Measurements from ENCODE around the gene MEP1A.

Gene MEP1A

GRCh38 chr6:46863791-46864190 is 70.6 kb downstream of the MEP1A start:
- H3K4me3 ChIP-seq (ENCODE audit: low read depth, low read length): no peak overlapping the region
- no peak for TF ChIP-seq MYC (IDR thresholded peaks at IDR 0.05; ENCODE audit: low read depth, low read length)
- DNase-seq (ENCODE audit: low read depth): no peak

GRCh38 chr6:46865221-46865620 is 72.0 kb downstream of the MEP1A start:
- TF ChIP-seq POLR2A (IDR thresholded peaks at IDR 0.05; ENCODE audit: extremely low read depth, insufficient read length) (no peak), CTCF (IDR thresholded peaks at IDR 0.05; ENCODE audit: low read depth, low read length) (no peak), MAX (IDR thresholded peaks at IDR 0.05; ENCODE audit: low read depth, low read length) (no peak), MYC (IDR thresholded peaks at IDR 0.05; ENCODE audit: low read depth, low read length) (no peak)
- DNase-seq (ENCODE audit: low read depth): no peak
- no peak overlapping the region for H3K4me3 ChIP-seq (ENCODE audit: low read depth, low read length)

GRCh38 chr6:46867411-46867810 is 74.2 kb downstream of the MEP1A start:
- no peak for TF ChIP-seq MAX (IDR thresholded peaks at IDR 0.05; ENCODE audit: low read depth, low read length)
- no peak for TF ChIP-seq MYC (IDR thresholded peaks at IDR 0.05; ENCODE audit: low read depth, low read length)
- no peak for TF ChIP-seq CTCF (IDR thresholded peaks at IDR 0.05; ENCODE audit: low read depth, low read length)
- no peak for TF ChIP-seq POLR2A (IDR thresholded peaks at IDR 0.05; ENCODE audit: extremely low read depth, insufficient read length)
- H3K4me3 ChIP-seq (ENCODE audit: low read depth, low read length): no peak overlapping the region
- DNase-seq (ENCODE audit: low read depth): no peak

GRCh38 chr6:46876126-46876525 is 82.9 kb downstream of the MEP1A start:
- TF ChIP-seq MYC (IDR thresholded peaks at IDR 0.05; ENCODE audit: low read depth, low read length): no peak
- no peak for TF ChIP-seq CTCF (IDR thresholded peaks at IDR 0.05; ENCODE audit: low read depth, low read length)
- TF ChIP-seq MAX (IDR thresholded peaks at IDR 0.05; ENCODE audit: low read depth, low read length): no peak
- TF ChIP-seq POLR2A (IDR thresholded peaks at IDR 0.05; ENCODE audit: extremely low read depth, insufficient read length): no peak
- no peak overlapping the region for H3K4me3 ChIP-seq (ENCODE audit: low read depth, low read length)
- DNase-seq (ENCODE audit: low read depth): no peak

GRCh38 chr6:46879003-46879402 is 85.8 kb downstream of the MEP1A start:
- TF ChIP-seq CTCF (IDR thresholded peaks at IDR 0.05; ENCODE audit: low read depth, low read length): no peak
- TF ChIP-seq MYC (IDR thresholded peaks at IDR 0.05; ENCODE audit: low read depth, low read length): no peak
- no peak for TF ChIP-seq POLR2A (IDR thresholded peaks at IDR 0.05; ENCODE audit: extremely low read depth, insufficient read length)
- no peak for TF ChIP-seq MAX (IDR thresholded peaks at IDR 0.05; ENCODE audit: low read depth, low read length)
- H3K4me3 ChIP-seq (ENCODE audit: low read depth, low read length): no peak overlapping the region
- DNase-seq (ENCODE audit: low read depth): no peak

- no peak for DNase-seq (ENCODE audit: low read depth)
- no peak for TF ChIP-seq MAX (IDR thresholded peaks at IDR 0.05; ENCODE audit: low read depth, low read length)
- no peak for TF ChIP-seq CTCF (IDR thresholded peaks at IDR 0.05; ENCODE audit: low read depth, low read length)
- no peak for TF ChIP-seq POLR2A (IDR thresholded peaks at IDR 0.05; ENCODE audit: extremely low read depth, insufficient read length)
- TF ChIP-seq MYC (IDR thresholded peaks at IDR 0.05; ENCODE audit: low read depth, low read length): no peak
Observed at GRCh38 chr6:46882645-46883044, 89.5 kb downstream of the MEP1A start.

More at GRCh38 chr6:46882645-46883044, 89.5 kb downstream of the MEP1A start:
- no peak overlapping the region for H3K4me3 ChIP-seq (ENCODE audit: low read depth, low read length)
